Measurements from ENCODE around the gene POGLUT2.

POGLUT2 gene

DNA sequence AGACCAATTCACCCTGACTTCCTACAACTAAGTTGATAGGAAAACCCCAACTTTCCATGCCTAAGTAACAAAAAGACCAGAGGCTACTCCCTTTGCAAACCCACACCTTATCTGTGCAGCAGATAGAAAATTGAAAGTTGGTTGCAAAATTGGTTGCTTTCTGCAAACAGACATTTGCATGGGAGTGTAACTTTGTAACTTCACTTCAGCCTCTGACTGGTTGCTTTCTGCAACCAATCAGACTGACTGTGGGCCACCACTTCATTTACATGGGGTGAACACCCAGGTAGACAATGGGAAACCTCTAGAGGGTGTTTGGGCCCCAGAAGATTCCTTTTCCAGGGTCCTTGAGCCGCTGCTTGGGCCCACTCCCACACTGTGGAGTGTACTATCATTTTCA is 35.0 kb downstream of the POGLUT2 start:
- no peak for DNase-seq

DNA sequence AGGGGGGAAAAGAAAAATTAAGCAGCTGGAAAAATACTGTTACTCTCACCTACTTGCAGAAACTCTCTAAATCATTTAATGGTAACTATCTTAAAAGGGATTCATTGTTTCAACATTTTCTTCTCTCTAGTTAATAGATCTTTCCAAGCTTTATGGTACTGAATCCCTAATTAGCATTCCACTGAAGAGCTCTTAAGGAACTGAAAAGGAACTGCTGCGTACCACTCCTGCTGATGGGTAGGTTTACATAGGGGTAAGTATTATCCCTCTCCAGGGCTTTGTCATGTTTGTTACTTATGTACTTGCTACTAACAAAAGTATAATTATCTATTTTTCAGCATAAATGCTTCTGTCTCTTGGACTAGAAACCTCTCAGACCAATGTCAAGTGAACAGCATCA is 37.7 kb downstream of the POGLUT2 start:
- DNase-seq: no peak

DNA sequence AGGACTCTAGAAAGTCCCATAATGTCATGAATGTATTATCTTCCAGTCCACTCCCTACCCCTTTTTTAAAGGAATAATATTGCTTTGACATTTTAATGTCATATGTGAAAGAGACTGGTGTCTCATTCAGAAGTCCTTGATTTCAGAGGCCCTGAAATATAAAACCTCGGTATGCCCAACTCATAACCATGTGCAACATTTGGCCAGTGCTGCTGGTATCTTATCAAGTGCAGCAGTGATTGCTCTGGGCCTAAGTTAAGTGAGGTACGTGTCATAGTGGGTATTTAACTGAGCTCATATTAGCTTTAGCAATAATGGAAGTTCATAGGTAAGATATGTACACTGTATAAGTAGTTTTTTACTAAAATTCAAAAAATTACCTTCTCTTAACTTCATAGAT is 39.9 kb downstream of the POGLUT2 start:
- DNase-seq: no peak

DNA sequence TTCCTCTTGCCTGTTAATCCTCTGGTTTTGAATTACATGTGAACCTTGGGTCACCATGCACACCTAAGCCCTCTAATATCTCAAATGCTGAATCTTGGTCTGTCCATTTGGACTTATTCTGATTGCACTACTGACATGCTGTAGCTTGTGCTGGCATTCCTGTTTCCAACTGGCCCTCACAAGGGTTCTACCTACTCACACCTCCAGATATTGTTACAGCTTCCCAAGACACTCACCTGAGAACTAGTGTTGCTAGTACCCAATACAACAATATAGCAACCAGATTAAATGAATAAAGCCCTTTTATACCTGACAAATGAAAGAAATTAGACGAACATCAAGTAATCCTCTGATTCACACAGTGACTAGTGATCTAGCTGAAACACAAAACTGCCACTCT is 41.8 kb downstream of the POGLUT2 start:
- no peak for DNase-seq

DNA sequence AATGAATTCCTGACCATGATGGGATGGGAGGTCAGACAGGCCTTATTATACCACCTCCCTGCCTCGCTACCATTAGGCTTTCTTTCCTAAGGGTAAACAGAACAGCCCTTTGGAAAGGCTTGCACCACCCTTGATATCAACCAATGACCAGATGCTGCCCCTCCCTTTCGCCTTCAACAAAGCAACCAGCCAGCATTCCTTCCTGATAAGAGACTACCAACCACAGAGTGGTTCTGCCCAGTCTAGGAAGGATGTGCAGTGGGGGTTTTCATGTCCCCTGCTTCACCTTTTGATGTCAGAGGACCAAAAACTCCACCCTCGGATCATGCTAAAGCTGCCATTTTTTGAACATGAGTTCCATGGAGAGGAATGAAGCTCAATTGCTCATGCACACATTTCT is 46.9 kb downstream of the POGLUT2 start:
- DNase-seq: no peak

DNA sequence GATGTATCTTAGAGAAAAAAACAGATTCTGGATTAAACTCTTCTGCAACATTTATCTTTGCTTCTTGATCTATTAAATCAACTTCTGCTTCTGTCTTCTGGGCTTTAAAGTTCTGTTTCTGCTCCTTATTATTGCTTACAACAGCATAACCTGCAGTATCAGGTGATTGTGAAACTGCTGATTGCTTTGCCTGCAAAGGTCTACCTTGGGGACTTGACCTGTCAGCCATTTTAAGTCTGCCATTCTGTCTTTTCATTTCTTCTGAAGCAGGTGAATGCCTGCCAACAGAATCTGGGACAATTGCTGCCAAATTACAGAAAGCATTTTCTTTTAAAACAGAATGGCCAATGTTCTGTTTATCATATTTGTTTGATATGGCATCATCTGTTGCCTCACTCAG is 56.3 kb downstream of the POGLUT2 start:
- DNase-seq: no peak

DNA sequence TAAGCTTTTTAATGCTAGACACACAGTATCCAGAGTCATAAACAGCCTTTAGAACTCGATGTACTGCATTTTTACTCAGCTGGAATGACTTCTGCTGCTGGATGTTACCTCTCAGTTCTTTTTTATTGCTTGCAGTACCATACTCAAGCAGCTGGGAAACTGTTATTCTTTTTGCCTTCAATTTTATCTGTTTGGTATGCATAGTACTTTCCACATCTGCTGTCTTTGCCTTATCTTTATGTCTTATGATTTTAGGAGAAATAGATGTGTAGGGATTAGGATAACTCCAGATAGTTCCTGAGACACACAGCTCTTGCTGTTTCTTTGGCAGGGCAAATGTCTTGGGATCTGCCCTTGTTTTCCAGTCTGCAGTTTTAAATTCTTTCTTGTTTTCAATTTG is 56.7 kb downstream of the POGLUT2 start:
- DNase-seq: no peak

All from CD4-positive, alpha-beta T cell treated with Interleukin-15 for 1 hour (primary cell).